Stimulated activated CD4-positive, alpha-beta T cell treated with anti-CD3 and anti-CD28 coated beads, Interleukin-15, amount 100 ng/mL, for 1 hour (primary cell): ENCODE data around the gene NAP1L5.

ENCODE experiments used
- DNase-seq, 2 donors: peaks; one replicate each; pipeline ENCODE4 v3.0.0-alpha.2; 2020; ENCODE audit warnings: low read depth in 1 of 2, low spot score in 1 of 2

NAP1L5 gene

DNA sequence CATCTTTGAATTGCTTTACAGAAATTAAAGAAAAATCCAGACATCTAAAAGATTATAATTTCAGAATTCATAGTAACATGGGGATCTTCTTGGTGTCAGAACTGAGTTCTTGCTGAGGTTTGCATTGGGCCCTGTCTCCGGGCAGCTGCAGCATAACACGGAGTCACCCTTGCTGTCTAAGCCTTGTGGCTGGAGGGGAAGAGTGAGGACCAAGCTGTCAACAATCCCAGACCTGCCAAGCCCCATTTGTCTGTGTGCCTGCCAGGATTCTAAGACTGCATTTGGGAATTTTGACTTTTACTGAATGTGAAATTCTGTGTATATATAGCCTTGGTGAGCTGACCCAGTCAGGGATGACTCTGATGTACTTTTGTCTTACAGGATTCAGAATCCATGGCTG is 25.2 kb upstream of the NAP1L5 start:
- DNase-seq: no peak

DNA sequence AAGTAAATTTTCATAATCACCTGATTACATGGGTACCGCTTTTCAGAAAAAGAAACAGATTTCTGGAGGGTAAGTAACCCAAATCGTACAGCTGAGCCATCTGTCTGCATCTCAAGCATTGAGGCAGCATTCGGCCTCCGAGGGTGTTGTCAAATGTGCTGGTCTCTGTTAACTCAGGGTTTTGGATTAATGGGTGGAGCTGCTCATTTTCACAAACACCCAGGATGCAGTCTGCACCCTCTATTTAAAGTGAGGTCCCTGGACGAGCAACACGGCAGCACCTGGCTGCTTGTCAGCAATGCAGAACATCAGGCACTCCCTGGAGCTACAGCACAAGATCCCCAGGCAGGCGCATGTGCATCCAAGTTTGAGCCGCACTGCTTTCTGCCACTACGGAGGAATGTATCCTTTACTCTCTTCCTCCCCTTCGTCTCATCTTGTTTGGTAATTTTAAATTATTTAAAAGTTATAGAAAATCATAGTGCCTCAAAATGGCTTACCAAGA is 24.7 kb upstream of the NAP1L5 start:
- DNase-seq: no peak

- DNase-seq: no peak
Measured at GRCh38 chr4:88720451-88721428, 23.1 kb upstream of the NAP1L5 start.

- no peak for DNase-seq
Measured at GRCh38 chr4:88719381-88719780, 21.8 kb upstream of the NAP1L5 start.

DNA sequence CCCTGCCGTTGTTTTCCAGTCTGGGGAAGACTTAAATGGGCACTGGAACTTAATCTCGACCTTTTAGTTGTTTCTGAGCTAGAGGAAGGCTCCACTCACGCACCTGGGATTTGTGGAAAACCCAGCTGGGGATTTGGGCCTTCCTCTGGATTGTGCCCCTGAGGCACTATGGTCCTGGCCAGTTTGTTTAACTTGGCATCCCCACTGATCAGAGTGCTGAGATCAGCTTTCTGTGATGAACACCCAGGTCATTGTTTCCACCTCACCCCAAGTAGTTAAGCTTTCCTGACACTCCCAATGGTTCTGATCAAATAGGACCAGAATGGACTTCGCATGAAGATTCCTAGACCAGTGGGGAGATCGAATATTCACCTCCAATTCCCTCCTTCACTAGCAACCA is 20.5 kb upstream of the NAP1L5 start:
- no peak for DNase-seq

- DNase-seq: no peak
Measured at GRCh38 chr4:88713782-88714181, 16.2 kb upstream of the NAP1L5 start.

- no peak for DNase-seq
Measured at GRCh38 chr4:88709989-88710388, 12.4 kb upstream of the NAP1L5 start.

GRCh38 chr4:88706574-88706973 is 8.9 kb upstream of the NAP1L5 start:
- no peak for DNase-seq

DNA sequence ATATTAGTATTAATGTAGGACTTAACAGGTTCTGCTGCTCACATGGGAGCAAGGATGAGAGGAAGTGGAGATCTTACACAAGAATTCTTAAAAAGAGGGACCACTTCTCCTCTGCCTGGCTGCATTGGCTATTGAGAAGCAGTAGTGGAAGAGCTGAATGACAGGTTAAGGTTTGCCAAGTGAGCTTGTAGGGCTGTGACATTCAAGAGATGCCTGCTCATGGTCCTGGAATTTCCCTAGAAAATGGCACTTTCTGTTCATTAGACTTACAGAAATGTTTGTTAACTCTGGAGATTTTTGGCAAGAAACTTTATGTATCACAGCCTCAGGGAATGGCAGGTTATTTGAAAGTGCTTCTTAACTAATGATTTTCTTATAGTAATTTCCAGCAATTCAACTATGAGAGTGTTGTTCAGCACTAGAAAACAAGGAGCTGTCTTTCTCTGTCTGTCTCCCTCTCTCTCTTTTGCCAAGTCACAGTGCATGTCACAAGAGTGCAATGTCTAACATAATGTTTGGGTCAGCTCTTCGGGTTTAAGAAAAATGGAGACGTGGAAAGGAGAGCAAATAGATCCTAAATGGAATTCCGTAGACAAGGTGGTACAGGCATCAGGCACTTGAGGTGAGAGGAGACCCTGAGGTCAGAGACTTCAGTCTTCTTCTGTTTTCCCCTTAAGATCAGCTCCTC is 8.3 kb upstream of the NAP1L5 start:
- no peak for DNase-seq

GRCh38 chr4:88705223-88705622 is 7.6 kb upstream of the NAP1L5 start:
- no peak for DNase-seq

- DNase-seq: no peak
Measured at GRCh38 chr4:88702782-88703181, 5.2 kb upstream of the NAP1L5 start.

DNA sequence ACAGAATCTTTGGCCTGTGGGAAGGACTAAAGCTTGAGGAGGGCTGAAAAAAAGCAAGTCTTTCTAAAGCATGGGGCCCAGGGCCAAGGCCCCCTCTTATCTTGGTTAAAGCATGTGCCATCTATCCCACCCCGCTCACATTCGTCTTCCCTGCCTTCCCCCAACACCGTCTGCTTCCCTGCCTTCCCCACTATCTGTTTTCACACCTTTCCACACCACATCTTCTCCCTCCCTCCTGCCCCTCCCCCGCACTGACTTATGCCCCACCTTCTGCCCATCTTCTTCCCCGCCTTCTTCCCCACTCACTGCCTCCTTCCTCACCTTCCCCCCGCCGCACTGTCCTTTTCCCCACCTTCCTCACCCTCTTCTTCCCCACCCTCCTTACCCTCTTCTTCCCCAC is 890 bp upstream of the NAP1L5 start:
- no peak for DNase-seq

DNA sequence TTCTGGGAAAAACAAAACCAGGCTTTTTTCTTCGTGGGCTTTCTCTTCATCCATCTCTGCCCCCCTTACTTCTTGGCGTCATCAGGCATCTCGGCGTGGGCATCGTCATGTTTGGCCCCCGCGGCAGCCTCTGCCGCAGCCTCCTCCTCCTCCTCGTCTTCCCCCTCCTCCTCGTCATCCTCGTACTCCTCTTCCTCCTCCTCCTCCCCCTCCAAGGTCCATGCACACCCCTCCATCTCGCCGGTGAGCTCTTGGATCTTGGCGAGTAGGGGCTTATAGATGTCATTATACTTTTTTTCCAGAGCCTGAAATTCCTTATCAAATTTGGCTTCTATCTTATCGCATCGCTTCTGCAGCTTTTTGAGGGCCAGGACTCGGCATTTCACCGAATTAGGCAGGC is 488 bp downstream of the NAP1L5 start:
- DNase-seq: no peak

DNA sequence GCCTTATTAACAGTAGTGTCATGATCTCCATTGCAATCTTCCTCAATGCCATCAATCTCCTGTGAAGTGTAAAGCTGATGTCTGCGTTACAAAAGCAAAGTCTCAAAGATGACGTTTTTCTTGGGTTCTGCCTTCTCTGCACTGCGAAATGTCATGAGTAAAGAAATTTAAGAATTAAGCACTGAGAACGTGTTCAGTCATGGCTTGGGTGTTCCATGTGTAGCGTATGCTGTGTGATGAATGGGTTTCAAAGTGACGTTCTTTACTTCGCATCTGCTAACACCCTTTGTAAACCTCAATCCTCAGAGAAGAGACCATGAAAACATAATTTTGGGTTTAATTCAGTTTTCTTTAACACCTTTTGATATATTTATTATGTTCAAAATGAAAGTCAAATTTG is 999 bp downstream of the NAP1L5 start:
- DNase-seq: no peak

GRCh38 chr4:88693792-88694191 is 3.8 kb downstream of the NAP1L5 start:
- no peak for DNase-seq

DNA sequence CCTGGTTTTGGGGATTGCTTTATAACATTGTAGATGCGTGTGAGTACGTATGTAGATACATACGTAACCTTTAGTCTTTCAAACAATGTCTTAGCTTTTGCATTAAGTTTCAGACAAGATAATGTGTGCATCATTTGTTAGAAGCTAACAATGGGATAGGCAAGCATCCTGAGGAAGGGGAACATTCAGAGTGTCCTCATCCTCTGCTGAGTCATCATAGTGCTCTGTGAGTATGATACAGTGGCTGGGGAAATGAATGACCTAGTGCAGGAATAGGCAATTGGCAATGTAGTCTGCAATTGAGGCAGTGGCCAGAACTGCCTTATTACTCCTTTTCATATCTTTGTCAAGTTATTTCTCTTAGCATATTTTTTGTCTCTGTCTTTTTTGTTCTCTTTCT is 7.3 kb downstream of the NAP1L5 start:
- no peak for DNase-seq

- DNase-seq: no peak
Measured at GRCh38 chr4:88681209-88681608, 16.4 kb downstream of the NAP1L5 start.

- DNase-seq: no peak
Measured at GRCh38 chr4:88675543-88675942, 22.1 kb downstream of the NAP1L5 start.

- no peak for DNase-seq
Measured at GRCh38 chr4:88674979-88675378, 22.6 kb downstream of the NAP1L5 start.

DNA sequence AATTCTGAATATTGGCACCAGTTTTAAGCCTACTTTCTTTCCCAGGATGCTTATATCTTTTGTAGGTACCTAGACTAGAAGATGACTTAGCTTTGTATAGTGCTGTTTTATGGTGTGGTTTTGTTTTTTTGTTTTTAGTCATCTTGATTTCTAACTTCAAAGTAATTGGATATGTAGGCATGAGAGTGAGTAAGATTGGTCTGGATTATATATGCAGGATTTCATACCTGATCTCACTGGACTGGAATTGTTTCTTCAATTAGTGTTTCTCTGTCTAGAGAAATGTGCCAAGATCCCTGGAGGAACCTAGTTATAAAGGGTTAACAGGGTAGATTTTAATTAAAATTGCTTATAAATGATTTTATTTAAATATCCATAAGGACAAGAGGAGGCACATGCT is 23.1 kb downstream of the NAP1L5 start:
- DNase-seq: no peak

DNA sequence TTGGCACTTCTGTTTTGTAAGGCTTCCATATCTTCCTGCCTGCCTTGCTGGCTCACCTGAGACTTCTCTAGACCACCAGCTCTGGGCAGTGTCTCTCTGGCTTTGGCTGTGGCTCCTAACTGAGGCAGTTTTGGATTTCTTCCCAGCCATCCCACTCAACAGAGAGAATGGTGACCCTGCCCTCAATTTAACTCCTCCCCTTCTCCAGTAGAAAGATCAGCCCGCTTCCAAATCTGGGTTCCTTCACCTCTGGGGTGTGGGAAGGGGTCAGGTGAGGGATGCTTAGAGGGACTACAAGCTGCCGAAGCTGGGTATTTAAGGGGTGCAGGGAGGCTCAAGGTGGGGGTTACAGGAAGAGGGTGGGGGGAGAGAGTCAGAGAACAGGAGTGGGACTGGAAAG is 23.7 kb downstream of the NAP1L5 start:
- no peak for DNase-seq

DNA sequence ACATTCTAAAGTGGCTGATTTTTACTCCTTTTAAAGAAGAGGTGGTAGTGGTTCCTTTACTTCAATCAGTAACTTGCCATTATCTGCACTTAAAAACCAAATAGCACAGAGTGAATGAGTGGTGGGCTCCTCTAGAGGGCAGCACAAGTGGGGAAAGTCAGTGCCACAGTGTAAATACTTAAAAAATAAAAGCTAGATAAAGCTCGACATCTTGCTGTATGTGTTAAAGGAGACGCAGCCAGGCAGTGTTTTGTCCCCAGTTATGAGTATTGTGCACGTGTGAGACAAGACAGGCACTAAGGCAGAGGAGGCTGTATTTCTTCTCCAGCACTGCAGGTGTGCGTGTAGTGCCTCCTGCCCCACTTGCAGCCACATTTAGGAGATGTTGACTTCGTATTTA is 24.6 kb downstream of the NAP1L5 start:
- no peak for DNase-seq
